ENCODE results near the gene FOXP4. TPM values are rescaled to one million over a fixed set of nuclear protein-coding genes. Genes with fewer than 3 reads are reported as not detected.

Gene FOXP4
- total RNA-seq, 8 experiments from 2014 or later: 1.3 to 22.1 (median 12.8) TPM

GRCh38 chr6:41555326-41556300 lies 9.4 kb downstream of the FOXP4 start:
- ATAC-seq (replicated peaks in 6 of 8): no peak
- in situ Hi-C loops (cut with MboI; ENCODE audit: low pct_unique_long_range_greater_than_20kb in 2 of 9, low sequenced_read_pairs in 9 of 9, unreplicated experiment in 9 of 9): no loop called here
- H3K27ac ChIP-seq: no peak overlapping the region
- no peak overlapping the region for H3K4me3 ChIP-seq
- 54 to 95% (median 88%) methylated on average over 3 to 11 of the region's 15 CpGs for WGBS, 10 experiments
- H3K4me1 ChIP-seq (replicated peaks in 1 of 2): peaks cover 47 to 66% of the 10 kb centered on the region in 2 donors

GRCh38 chr6:41557335-41557734 lies 11.2 kb downstream of the FOXP4 start:
- H3K27ac ChIP-seq: no peak overlapping the region
- peaks cover 45 to 64% of the 10 kb centered on the region in 2 donors for H3K4me1 ChIP-seq (replicated peaks in 1 of 2)
- H3K4me3 ChIP-seq: no peak overlapping the region
- in situ Hi-C loops (cut with MboI; ENCODE audit: low pct_unique_long_range_greater_than_20kb in 2 of 9, low sequenced_read_pairs in 9 of 9, unreplicated experiment in 9 of 9): no loop called here
- 67 to 100% (median 96%) methylated on average over 1 to 2 of the region's 2 CpGs; no CpG with 5 or more reads in 1 of the 10 experiments for WGBS, 10 experiments
- no peak for ATAC-seq (replicated peaks in 6 of 8)

GRCh38 chr6:41558033-41558807 lies 12.0 kb downstream of the FOXP4 start:
- in situ Hi-C loops (cut with MboI; ENCODE audit: low pct_unique_long_range_greater_than_20kb in 2 of 9, low sequenced_read_pairs in 9 of 9, unreplicated experiment in 9 of 9): no loop called here
- Histone ChIP-seq H3K27ac (no peak overlapping the region), H3K4me1 (replicated peaks in 1 of 2) (peaks cover 50 to 65% of the 10 kb centered on the region in 2 donors), H3K4me3 (no peak overlapping the region)
- 60 to 100% (median 100%) methylated on average over 1 of the region's 4 CpGs; no CpG with 5 or more reads in 7 of the 10 experiments for WGBS, 10 experiments
- no peak for ATAC-seq (replicated peaks in 6 of 8)

GRCh38 chr6:41559655-41560427 lies 13.7 kb downstream of the FOXP4 start:
- in situ Hi-C loops (cut with MboI; ENCODE audit: low pct_unique_long_range_greater_than_20kb in 2 of 9, low sequenced_read_pairs in 9 of 9, unreplicated experiment in 9 of 9): no loop called here
- ATAC-seq (replicated peaks in 6 of 8): no peak
- 56 to 95% (median 91%) methylated on average over 3 to 6 of the region's 7 CpGs; no CpG with 5 or more reads in 2 of the 10 experiments for WGBS, 10 experiments

GRCh38 chr6:41560431-41561192 lies 14.4 kb downstream of the FOXP4 start:
- peak; percentile 39 to 78 (median 64) for ATAC-seq (replicated peaks in 6 of 8)
- peak overlapping the region; percentile 15 to 20 for H3K27ac ChIP-seq
- H3K4me3 ChIP-seq: peak overlapping the region; percentile 16 to 32 (median 27)
- H3K4me1 ChIP-seq (replicated peaks in 1 of 2): peaks cover 42 to 47% of the 10 kb centered on the region in 2 donors
- in situ Hi-C loops (cut with MboI; ENCODE audit: low pct_unique_long_range_greater_than_20kb in 2 of 9, low sequenced_read_pairs in 9 of 9, unreplicated experiment in 9 of 9): no loop called here
- WGBS, 10 experiments: 10 to 100% (median 29%) methylated on average over 1 to 28 of the region's 53 CpGs; no CpG with 5 or more reads in 4 of the 10 experiments

More at GRCh38 chr6:41559655-41560427, 13.7 kb downstream of the FOXP4 start:
- Histone ChIP-seq H3K27ac (no peak overlapping the region), H3K4me3 (peak overlapping the region in 4 of 5 donors; percentile 23 to 32 (median 28)), H3K4me1 (replicated peaks in 1 of 2) (peaks cover 50 to 55% of the 10 kb centered on the region in 2 donors)

GRCh38 chr6:41561416-41561815 lies 15.2 kb downstream of the FOXP4 start:
- ATAC-seq (replicated peaks in 6 of 8): peak in 1 of 8 experiments; percentile 17
- H3K4me1 ChIP-seq (replicated peaks in 1 of 2): peaks cover 42 to 47% of the 10 kb centered on the region in 2 donors
- no peak overlapping the region for H3K4me3 ChIP-seq
- in situ Hi-C loops (cut with MboI; ENCODE audit: low pct_unique_long_range_greater_than_20kb in 2 of 9, low sequenced_read_pairs in 9 of 9, unreplicated experiment in 9 of 9): no loop called here
- WGBS, 10 experiments: 51 to 95% (median 65%) methylated on average over 2 to 3 of the region's 3 CpGs; no CpG with 5 or more reads in 6 of the 10 experiments
- no peak overlapping the region for H3K27ac ChIP-seq

GRCh38 chr6:41561931-41562911 lies 16.0 kb downstream of the FOXP4 start:
- WGBS, 10 experiments: 0 to 100% (median 48%) methylated on average over 1 to 5 of the region's 10 CpGs; no CpG with 5 or more reads in 3 of the 10 experiments
- peak; percentile 18 to 69 (median 38) for ATAC-seq (replicated peaks in 6 of 8)
- peak overlapping the region; percentile 23 to 50 for H3K27ac ChIP-seq
- in situ Hi-C loops (cut with MboI; ENCODE audit: low pct_unique_long_range_greater_than_20kb in 2 of 9, low sequenced_read_pairs in 9 of 9, unreplicated experiment in 9 of 9): no loop called here
- no peak overlapping the region for H3K4me3 ChIP-seq
- H3K4me1 ChIP-seq (replicated peaks in 1 of 2): peaks cover 42 to 47% of the 10 kb centered on the region in 2 donors

- in situ Hi-C loops (cut with MboI; ENCODE audit: low pct_unique_long_range_greater_than_20kb in 2 of 9, low sequenced_read_pairs in 9 of 9, unreplicated experiment in 9 of 9): no loop called here
- no peak for ATAC-seq (replicated peaks in 6 of 8)
- WGBS, 10 experiments: 45 to 100% (median 60%) methylated on average over 1 to 7 of the region's 8 CpGs; no CpG with 5 or more reads in 5 of the 10 experiments
Observed at GRCh38 chr6:41563060-41563776, 17.0 kb downstream of the FOXP4 start.

GRCh38 chr6:41564448-41565142 lies 18.4 kb downstream of the FOXP4 start:
- WGBS, 10 experiments: 90 to 100% (median 98%) methylated on average over 1 to 4 of the region's 5 CpGs; no CpG with 5 or more reads in 3 of the 10 experiments
- Histone ChIP-seq H3K4me3 (no peak overlapping the region), H3K4me1 (replicated peaks in 1 of 2) (peaks cover 57 to 62% of the 10 kb centered on the region in 2 donors), H3K27ac (no peak overlapping the region)
- no peak for ATAC-seq (replicated peaks in 6 of 8)
- in situ Hi-C loops (cut with MboI; ENCODE audit: low pct_unique_long_range_greater_than_20kb in 2 of 9, low sequenced_read_pairs in 9 of 9, unreplicated experiment in 9 of 9): no loop called here

More at GRCh38 chr6:41563060-41563776, 17.0 kb downstream of the FOXP4 start:
- H3K4me3 ChIP-seq: no peak overlapping the region
- H3K4me1 ChIP-seq (replicated peaks in 1 of 2): peaks cover 43 to 53% of the 10 kb centered on the region in 2 donors
- peak overlapping the region in 1 of 2 donors; percentile 50 for H3K27ac ChIP-seq

- 94 to 98% methylated on average over 2 to 5 of the region's 13 CpGs; no CpG with 5 or more reads in 8 of the 10 experiments for WGBS, 10 experiments
- H3K4me1 ChIP-seq (replicated peaks in 1 of 2): peaks cover 57 to 62% of the 10 kb centered on the region in 2 donors
- H3K4me3 ChIP-seq: no peak overlapping the region
- no peak overlapping the region for H3K27ac ChIP-seq
- in situ Hi-C loops (cut with MboI; ENCODE audit: low pct_unique_long_range_greater_than_20kb in 2 of 9, low sequenced_read_pairs in 9 of 9, unreplicated experiment in 9 of 9): no loop called here
- no peak for ATAC-seq (replicated peaks in 6 of 8)
Observed at GRCh38 chr6:41565701-41566100, 19.5 kb downstream of the FOXP4 start.
